Fibroblast of the aortic adventitia (primary cell): Measurements from ENCODE around the gene PPP2R2C. TPM values are rescaled to one million over a fixed set of nuclear protein-coding genes. Genes with fewer than 3 reads are reported as not detected.

Source experiments
- DNase-seq: peaks from one replicate; pipeline ENCODE4 v3.0.0-alpha.2; 2010; ENCODE audit warnings: low read depth
- H3K4me3 ChIP-seq: 2 replicates; pipeline ENCODE4 v1.5.1; 2011; ENCODE audit warnings: low read depth, mild to moderate bottlenecking, control low read depth, low read length, moderate library complexity
- total RNA-seq: library from RNA; depleted of rRNA; stranded (reverse); fragments of >200 nt; gene quantifications from 2 replicates; pipeline ENCODE4 v1.2.3, GENCODE V29; 2012; ENCODE audit warnings: low replicate concordance
- TF ChIP-seq, protein P1 (sequence below): IDR thresholded peaks from 2 replicates; pipeline ENCODE4 v1.5.1; 2011; ENCODE audit warnings: mild to moderate bottlenecking, low read length, control low read depth, inconsistent platforms; ENCODE audit not compliant: insufficient read depth

The PPP2R2C gene
- total RNA-seq, 1 donor, result not detected

DNA sequence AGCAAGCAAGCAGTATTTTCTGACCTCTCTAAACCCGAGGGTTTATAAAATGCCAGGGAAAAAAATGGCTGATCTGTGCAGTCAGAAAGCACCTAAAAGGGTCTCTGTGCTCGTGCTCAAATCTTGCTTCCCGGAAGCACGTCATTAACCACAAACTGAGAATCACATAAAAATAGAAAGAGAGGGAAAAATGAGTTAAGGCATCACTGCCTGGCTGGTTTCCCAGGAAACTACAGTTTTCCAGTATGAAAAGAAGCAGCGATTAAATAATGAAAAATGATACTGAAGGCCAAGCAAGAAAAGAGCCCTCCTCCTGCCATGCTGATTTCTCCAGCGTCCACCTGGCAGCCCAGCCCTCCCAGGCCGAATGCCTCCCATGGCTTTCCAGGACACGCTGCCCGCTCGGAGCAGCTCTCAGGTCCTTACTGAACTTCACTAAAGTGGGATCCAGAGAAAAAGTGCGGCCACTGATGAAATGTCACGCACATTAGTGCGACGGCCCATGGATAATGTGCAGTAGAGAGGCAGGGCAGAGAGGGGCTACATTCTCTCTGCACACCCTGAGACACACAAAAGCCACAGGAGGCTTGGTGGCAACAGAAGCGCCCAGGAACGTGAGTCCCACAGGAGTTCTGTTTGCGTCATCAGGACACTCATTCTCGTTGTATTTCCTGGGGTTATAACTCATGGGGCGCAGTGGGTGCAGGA, 122.4 kb downstream of the PPP2R2C start:
- TF ChIP-seq, protein P1, sequence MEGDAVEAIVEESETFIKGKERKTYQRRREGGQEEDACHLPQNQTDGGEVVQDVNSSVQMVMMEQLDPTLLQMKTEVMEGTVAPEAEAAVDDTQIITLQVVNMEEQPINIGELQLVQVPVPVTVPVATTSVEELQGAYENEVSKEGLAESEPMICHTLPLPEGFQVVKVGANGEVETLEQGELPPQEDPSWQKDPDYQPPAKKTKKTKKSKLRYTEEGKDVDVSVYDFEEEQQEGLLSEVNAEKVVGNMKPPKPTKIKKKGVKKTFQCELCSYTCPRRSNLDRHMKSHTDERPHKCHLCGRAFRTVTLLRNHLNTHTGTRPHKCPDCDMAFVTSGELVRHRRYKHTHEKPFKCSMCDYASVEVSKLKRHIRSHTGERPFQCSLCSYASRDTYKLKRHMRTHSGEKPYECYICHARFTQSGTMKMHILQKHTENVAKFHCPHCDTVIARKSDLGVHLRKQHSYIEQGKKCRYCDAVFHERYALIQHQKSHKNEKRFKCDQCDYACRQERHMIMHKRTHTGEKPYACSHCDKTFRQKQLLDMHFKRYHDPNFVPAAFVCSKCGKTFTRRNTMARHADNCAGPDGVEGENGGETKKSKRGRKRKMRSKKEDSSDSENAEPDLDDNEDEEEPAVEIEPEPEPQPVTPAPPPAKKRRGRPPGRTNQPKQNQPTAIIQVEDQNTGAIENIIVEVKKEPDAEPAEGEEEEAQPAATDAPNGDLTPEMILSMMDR, result no peak
- peak; percentile 63 for DNase-seq

GRCh38 chr4:6348408-6348807, 124.0 kb downstream of the PPP2R2C start:
- H3K4me3 ChIP-seq, result no peak overlapping the region
- DNase-seq, result no peak
- TF ChIP-seq, protein P1, result no peak

More for the DNA sequence above, 122.4 kb downstream of the PPP2R2C start:
- no peak overlapping the region for H3K4me3 ChIP-seq

DNA sequence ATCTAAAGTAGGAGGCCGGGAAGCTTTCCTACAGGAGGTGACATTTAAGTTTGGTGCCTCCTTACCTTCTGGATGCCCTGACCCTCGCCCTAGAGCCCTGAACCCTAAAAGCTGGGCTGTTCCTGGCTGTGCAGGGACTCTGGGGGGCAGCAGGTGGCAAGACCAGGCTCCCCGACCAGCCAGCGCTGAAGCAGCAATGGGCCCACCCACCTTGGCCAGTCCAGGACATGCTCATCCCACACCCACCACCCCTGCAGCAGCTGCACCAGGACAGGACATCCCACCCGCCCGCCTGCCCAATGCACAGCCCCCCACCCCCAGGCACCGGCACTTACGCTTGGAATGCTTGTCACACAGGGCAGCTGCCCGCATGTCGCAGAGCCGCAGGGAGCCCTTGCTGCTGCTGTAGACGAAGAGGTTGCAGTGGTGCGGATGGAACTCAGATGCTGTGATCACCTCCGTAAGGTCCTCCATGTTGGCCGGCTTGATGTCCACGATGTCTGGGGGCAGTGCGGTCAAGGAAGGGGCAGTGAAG, 124.8 kb downstream of the PPP2R2C start:
- DNase-seq, result no peak
- no peak overlapping the region for H3K4me3 ChIP-seq
- TF ChIP-seq, protein P1, result no peak

- no peak for DNase-seq
- no peak overlapping the region for H3K4me3 ChIP-seq
- TF ChIP-seq, protein P1, result no peak
Observed at GRCh38 chr4:6346373-6347110, 125.9 kb downstream of the PPP2R2C start.

GRCh38 chr4:6345866-6346265, 126.5 kb downstream of the PPP2R2C start:
- DNase-seq, result no peak
- H3K4me3 ChIP-seq, result no peak overlapping the region
- TF ChIP-seq, protein P1, result no peak

DNA sequence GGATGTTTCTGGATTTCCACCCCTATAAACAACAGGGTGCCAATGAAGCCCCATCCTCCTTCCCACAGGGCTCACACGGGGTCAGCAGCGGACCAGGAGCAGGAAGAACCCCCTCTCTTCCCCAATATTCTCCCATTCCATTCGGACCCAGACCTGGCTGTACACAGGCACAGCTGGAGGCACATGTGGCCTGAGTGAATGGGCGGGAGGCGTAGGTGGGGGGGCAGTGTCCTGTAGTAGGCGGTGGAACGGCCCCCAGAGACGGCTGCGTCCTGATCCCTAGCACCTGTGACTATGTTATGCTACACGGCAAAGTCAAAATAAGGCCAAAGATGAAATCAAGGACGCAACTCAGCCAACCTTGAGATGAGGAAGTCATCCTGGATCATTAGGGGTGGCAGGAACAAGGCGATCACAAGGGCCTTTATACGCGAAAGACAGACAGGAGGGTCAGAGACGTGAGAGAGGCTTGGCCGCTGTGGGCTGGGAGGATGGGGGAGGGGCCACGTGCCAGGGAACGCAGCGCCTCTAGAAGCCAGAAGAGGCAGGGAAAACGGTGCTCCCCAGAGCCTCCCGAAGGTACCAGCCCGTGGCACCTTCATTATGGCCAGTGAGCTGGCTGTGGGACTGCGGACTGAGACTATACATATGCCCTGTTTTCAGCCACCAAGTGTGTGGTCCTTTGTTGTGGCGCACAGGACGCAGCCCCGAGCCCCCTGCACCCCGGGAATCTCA, 127.2 kb downstream of the PPP2R2C start:
- no peak overlapping the region for H3K4me3 ChIP-seq
- TF ChIP-seq, protein P1, result no peak
- DNase-seq, result no peak
